DMS53 treated with DMSO at 0.1 percent for 48 hours (cell line): ENCODE data around the gene EOMES.
"Not testable (repeated sequence)": the region's sequence is repeated elsewhere in the genome, so short reads cannot be mapped to it uniquely, and the experiment has no call there.

Experiments used
- DNase-seq: peaks from one replicate; lab custom pipeline; 2025; ENCODE audit not compliant: unreplicated experiment; lab: John Stamatoyannopoulos, UW

EOMES gene

GRCh38 chr3:27721717-27722564, at the start of gene EOMES:
TSS of gene EOMES (minus strand) at chr3:27722323. CDS start at chr3:27722294, 29 bp downstream.
- DNase-seq, result no peak

- DNase-seq, result not testable (repeated sequence)
These were observed 48.3 kb upstream of the EOMES start for GRCh38 chr3:27770384-27770783.

- no peak for DNase-seq
These were observed 44.9 kb upstream of the EOMES start for GRCh38 chr3:27767000-27767399.

- no peak for DNase-seq
These were observed 36.0 kb upstream of the EOMES start for GRCh38 chr3:27758083-27758482.

GRCh38 chr3:27756877-27757276, 34.8 kb upstream of the EOMES start:
- DNase-seq, result no peak

- DNase-seq, result no peak
These were observed 30.8 kb upstream of the EOMES start for GRCh38 chr3:27752926-27753325.

GRCh38 chr3:27749643-27750042, 27.5 kb upstream of the EOMES start:
- DNase-seq, result no peak

- no peak for DNase-seq
These were observed 24.7 kb upstream of the EOMES start for GRCh38 chr3:27746838-27747237.

- DNase-seq, result no peak
These were observed 18.7 kb upstream of the EOMES start for GRCh38 chr3:27740854-27741253.

GRCh38 chr3:27737091-27737490, 15.0 kb upstream of the EOMES start:
- DNase-seq, result no peak

- DNase-seq, result no peak
These were observed 8.9 kb upstream of the EOMES start for GRCh38 chr3:27730774-27731659.

- no peak for DNase-seq
These were observed 7.9 kb upstream of the EOMES start for GRCh38 chr3:27729748-27730611.

GRCh38 chr3:27729325-27729724, 7.2 kb upstream of the EOMES start:
- DNase-seq, result no peak

- DNase-seq, result no peak
These were observed 6.3 kb upstream of the EOMES start for GRCh38 chr3:27728195-27729087.

GRCh38 chr3:27726240-27726639, 4.1 kb upstream of the EOMES start:
- no peak for DNase-seq

- no peak for DNase-seq
These were observed 2.5 kb upstream of the EOMES start for GRCh38 chr3:27724459-27725197.

GRCh38 chr3:27723815-27724458, 1.8 kb upstream of the EOMES start:
- no peak for DNase-seq

- DNase-seq, result no peak
These were observed 1.3 kb upstream of the EOMES start for GRCh38 chr3:27723456-27723814.

GRCh38 chr3:27723001-27723445, 900 bp upstream of the EOMES start:
- DNase-seq, result no peak
